AG20443 (cell line): ENCODE results near the gene MAGEA6.
"Not testable (repeated sequence)": the region's sequence is repeated elsewhere in the genome, so short reads cannot be mapped to it uniquely, and the experiment has no call there.

ENCODE experiments used
- DNase-seq: peaks from one replicate; pipeline ENCODE4 v3.0.0; 2012; ENCODE audit warnings: low spot score, mixed read lengths

Gene MAGEA6

GRCh38 chrX:152769549-152770289, at the start of gene MAGEA6:
Gene MAGEA6, minus strand, starts transcription at chrX:152769689. Its CDS starts 2,039 bp downstream, at chrX:152767650.
- DNase-seq, result not testable (repeated sequence)

GRCh38 chrX:152819266-152819665, 49.8 kb upstream of the MAGEA6 start:
- peak; percentile 20 for DNase-seq

- no peak for DNase-seq
Measured at GRCh38 chrX:152818356-152818755, 48.9 kb upstream of the MAGEA6 start.

GRCh38 chrX:152817078-152817764, 47.7 kb upstream of the MAGEA6 start:
- peak; percentile 52 for DNase-seq

- DNase-seq, result no peak
Measured at GRCh38 chrX:152814048-152814447, 44.6 kb upstream of the MAGEA6 start.

- DNase-seq, result no peak
Measured at GRCh38 chrX:152813206-152813605, 43.7 kb upstream of the MAGEA6 start.

- DNase-seq, result no peak
Measured at GRCh38 chrX:152810403-152810802, 40.9 kb upstream of the MAGEA6 start.

- no peak for DNase-seq
Measured at GRCh38 chrX:152806035-152806434, 36.5 kb upstream of the MAGEA6 start.

- no peak for DNase-seq
Measured at GRCh38 chrX:152798945-152799344, 29.5 kb upstream of the MAGEA6 start.

GRCh38 chrX:152787062-152787461, 17.6 kb upstream of the MAGEA6 start:
- not testable (repeated sequence) for DNase-seq

- DNase-seq, result not testable (repeated sequence)
Measured at GRCh38 chrX:152766562-152766961, 2.9 kb downstream of the MAGEA6 start.

GRCh38 chrX:152761582-152761981, 7.9 kb downstream of the MAGEA6 start:
- not testable (repeated sequence) for DNase-seq

- DNase-seq, result not testable (repeated sequence)
Measured at GRCh38 chrX:152759544-152759943, 9.9 kb downstream of the MAGEA6 start.

- DNase-seq, result not testable (repeated sequence)
Measured at GRCh38 chrX:152758918-152759317, 10.6 kb downstream of the MAGEA6 start, which contains the start of gene CSAG3. Gene CSAG3, plus strand, starts transcription at chrX:152759218.

GRCh38 chrX:152754871-152755270, 14.6 kb downstream of the MAGEA6 start:
- not testable (repeated sequence) for DNase-seq

- DNase-seq, result not testable (repeated sequence)
Measured at GRCh38 chrX:152753686-152754650, 15.5 kb downstream of the MAGEA6 start, which contains the start of gene MAGEA2. Gene MAGEA2, minus strand, starts transcription at chrX:152753842. Its CDS starts 2,479 bp downstream, at chrX:152751363.

- no peak for DNase-seq
Measured at GRCh38 chrX:152738560-152738959, 30.9 kb downstream of the MAGEA6 start.

- DNase-seq, result not testable (repeated sequence)
Measured at GRCh38 chrX:152736528-152736927, 33.0 kb downstream of the MAGEA6 start.

- no peak for DNase-seq
Measured at GRCh38 chrX:152735860-152736511, 33.5 kb downstream of the MAGEA6 start.

- DNase-seq, result no peak
Measured at GRCh38 chrX:152735101-152735500, 34.4 kb downstream of the MAGEA6 start.

- not testable (repeated sequence) for DNase-seq
Measured at GRCh38 chrX:152734143-152734858, 35.2 kb downstream of the MAGEA6 start.
